ENCODE measurements around the gene AQP10.
"Not testable (repeated sequence)": the region's sequence is repeated elsewhere in the genome, so short reads cannot be mapped to it uniquely, and the experiment has no call there.

AQP10 gene

GRCh38 chr1:154338875-154339274 lies 18.0 kb downstream of the AQP10 start:
- no peaks in the 10 kb centered on the region for H3K36me3 ChIP-seq (ENCODE audit: control insufficient read depth, low read length)
- no peak overlapping the region for H3K4me2 ChIP-seq (ENCODE audit: low read length)
- H3K4me3 ChIP-seq (ENCODE audit: low read length) = no peak overlapping the region

GRCh38 chr1:154341366-154341765 lies 20.5 kb downstream of the AQP10 start:
- not testable (repeated sequence) for H3K79me2 ChIP-seq (ENCODE audit: control insufficient read depth, low read length); H3F3A ChIP-seq (ENCODE audit: control insufficient read depth, insufficient read depth); H3K9me3 ChIP-seq (ENCODE audit: control insufficient read depth, insufficient read depth, low read length); H3K27ac ChIP-seq (ENCODE audit: low read depth, low read length); H3K4me3 ChIP-seq (ENCODE audit: low read length); H3K4me1 ChIP-seq (ENCODE audit: control insufficient read depth, low read length); H3K4me2 ChIP-seq (ENCODE audit: low read length); H4K20me1 ChIP-seq (ENCODE audit: control insufficient read depth, insufficient read depth, low read depth, low read length); H3K27me3 ChIP-seq (ENCODE audit: control insufficient read depth, low read length); H3K9me2 ChIP-seq (replicated peaks; ENCODE audit: control insufficient read depth, low read length); H3K36me3 ChIP-seq (ENCODE audit: control insufficient read depth, low read length)

More at GRCh38 chr1:154338875-154339274, 18.0 kb downstream of the AQP10 start:
- TF ChIP-seq EZH2phosphoT487 (IDR thresholded peaks at IDR 0.05; ENCODE audit: borderline replicate concordance, low read length) (no peak), CTCF (IDR thresholded peaks at IDR 0.05; ENCODE audit: low read depth, low read length, poor library complexity, severe bottlenecking) (no peak)
- Histone ChIP-seq H3K4me1 (ENCODE audit: control insufficient read depth, low read length) (peaks cover 4% of the 10 kb centered on the region; the same call in 1 of the 2 replicates), H3K9me3 (ENCODE audit: control insufficient read depth, insufficient read depth, low read length) (no peaks in the 10 kb centered on the region), H4K20me1 (ENCODE audit: control insufficient read depth, insufficient read depth, low read depth, low read length) (no peaks in the 10 kb centered on the region), H3F3A (ENCODE audit: control insufficient read depth, insufficient read depth) (no peaks in the 10 kb centered on the region), H3K9me2 (replicated peaks; ENCODE audit: control insufficient read depth, low read length) (no peaks in the 10 kb centered on the region), H3K79me2 (ENCODE audit: control insufficient read depth, low read length) (no peaks in the 10 kb centered on the region), H3K27ac (ENCODE audit: low read depth, low read length) (no peak overlapping the region), H3K27me3 (ENCODE audit: control insufficient read depth, low read length) (peaks cover 4% of the 10 kb centered on the region; the same call in 1 of the 2 replicates)

- Histone ChIP-seq H3K4me2 (ENCODE audit: low read length) (no peak overlapping the region), H3K79me2 (ENCODE audit: control insufficient read depth, low read length) (no peaks in the 10 kb centered on the region), H3K4me3 (ENCODE audit: low read length) (no peak overlapping the region), H3K27me3 (ENCODE audit: control insufficient read depth, low read length) (no peaks in the 10 kb centered on the region), H3K36me3 (ENCODE audit: control insufficient read depth, low read length) (no peaks in the 10 kb centered on the region), H3K9me3 (ENCODE audit: control insufficient read depth, insufficient read depth, low read length) (no peaks in the 10 kb centered on the region), H3K4me1 (ENCODE audit: control insufficient read depth, low read length) (no peaks in the 10 kb centered on the region), H3K9me2 (replicated peaks; ENCODE audit: control insufficient read depth, low read length) (no peaks in the 10 kb centered on the region), H3K27ac (ENCODE audit: low read depth, low read length) (no peak overlapping the region), H4K20me1 (ENCODE audit: control insufficient read depth, insufficient read depth, low read depth, low read length) (no peaks in the 10 kb centered on the region), H3F3A (ENCODE audit: control insufficient read depth, insufficient read depth) (no peaks in the 10 kb centered on the region)
- TF ChIP-seq EZH2phosphoT487 (IDR thresholded peaks at IDR 0.05; ENCODE audit: borderline replicate concordance, low read length) = no peak
- TF ChIP-seq CTCF (IDR thresholded peaks at IDR 0.05; ENCODE audit: low read depth, low read length, poor library complexity, severe bottlenecking) = no peak
Observed at GRCh38 chr1:154342132-154342531, 21.2 kb downstream of the AQP10 start.

- H3K9me3 ChIP-seq (ENCODE audit: control insufficient read depth, insufficient read depth, low read length) = no peaks in the 10 kb centered on the region
- H3K36me3 ChIP-seq (ENCODE audit: control insufficient read depth, low read length) = no peaks in the 10 kb centered on the region
- H3K4me1 ChIP-seq (ENCODE audit: control insufficient read depth, low read length) = no peaks in the 10 kb centered on the region
- no peak for TF ChIP-seq CTCF (IDR thresholded peaks at IDR 0.05; ENCODE audit: low read depth, low read length, poor library complexity, severe bottlenecking)
- no peak for TF ChIP-seq EZH2phosphoT487 (IDR thresholded peaks at IDR 0.05; ENCODE audit: borderline replicate concordance, low read length)
- H3K27me3 ChIP-seq (ENCODE audit: control insufficient read depth, low read length) = no peaks in the 10 kb centered on the region
- H3K4me3 ChIP-seq (ENCODE audit: low read length) = no peak overlapping the region
- no peaks in the 10 kb centered on the region for H4K20me1 ChIP-seq (ENCODE audit: control insufficient read depth, insufficient read depth, low read depth, low read length)
- no peak overlapping the region for H3K4me2 ChIP-seq (ENCODE audit: low read length)
- H3K27ac ChIP-seq (ENCODE audit: low read depth, low read length) = no peak overlapping the region
- no peaks in the 10 kb centered on the region for H3K9me2 ChIP-seq (replicated peaks; ENCODE audit: control insufficient read depth, low read length)
- H3K79me2 ChIP-seq (ENCODE audit: control insufficient read depth, low read length) = no peaks in the 10 kb centered on the region
- H3F3A ChIP-seq (ENCODE audit: control insufficient read depth, insufficient read depth) = no peaks in the 10 kb centered on the region
Observed at GRCh38 chr1:154342836-154343472, 22.1 kb downstream of the AQP10 start.

All from DOHH2 (cell line).